Epithelial cell of proximal tubule (primary cell): ENCODE measurements around the gene NPIPB8. TPM values are rescaled to one million over a fixed set of nuclear protein-coding genes. Genes with fewer than 3 reads are reported as not detected.
"Not testable (repeated sequence)": the region's sequence is repeated elsewhere in the genome, so short reads cannot be mapped to it uniquely, and the experiment has no call there.

Experiments used
- DNase-seq: peaks from one replicate; pipeline ENCODE4 v3.0.0-alpha.2; 2011; ENCODE audit warnings: low read depth
- H3K4me3 ChIP-seq: 2 replicates; pipeline ENCODE4 v1.5.1; 2011; ENCODE audit warnings: low read depth, mild to moderate bottlenecking, low read length
- total RNA-seq: library from RNA; depleted of rRNA; stranded (reverse); fragments of >200 nt; gene quantifications from 2 replicates; pipeline ENCODE4 v1.2.3, GENCODE V29; 2015
- TF ChIP-seq, protein P1 (sequence below): conservative IDR thresholded peaks from 2 replicates; pipeline ENCODE4 v1.5.1; 2012; ENCODE audit warnings: low read depth, mild to moderate bottlenecking, low read length

Gene NPIPB8
- total RNA-seq, 1 donor from 2014 or later = not detected

DNA sequence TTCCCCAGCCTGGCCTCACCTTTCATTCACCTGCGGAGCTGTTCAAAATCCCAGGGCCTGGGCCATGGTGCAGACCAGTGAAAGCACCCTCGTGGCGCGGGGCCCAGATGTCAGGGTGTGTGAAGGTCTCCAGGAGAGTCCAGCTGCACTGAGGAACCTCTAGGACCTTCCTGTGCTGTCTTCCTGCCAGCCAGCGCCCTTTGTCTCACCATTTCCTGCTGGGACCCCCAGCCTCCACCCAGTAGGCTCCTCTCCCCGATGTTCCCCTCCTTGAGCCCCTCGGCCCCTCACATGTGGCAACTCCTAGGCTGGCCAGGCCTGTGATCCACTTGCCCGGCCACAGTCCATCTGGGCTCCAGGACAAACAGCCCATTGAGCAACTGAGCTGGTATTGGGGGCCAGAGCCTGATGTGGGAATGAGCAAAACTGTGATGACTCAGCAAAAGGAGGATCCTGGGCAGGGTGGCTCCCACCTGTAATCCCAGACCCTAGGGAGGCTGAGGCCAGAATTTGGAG lies 41.7 kb upstream of the NPIPB8 start:
- TF ChIP-seq, protein P1, sequence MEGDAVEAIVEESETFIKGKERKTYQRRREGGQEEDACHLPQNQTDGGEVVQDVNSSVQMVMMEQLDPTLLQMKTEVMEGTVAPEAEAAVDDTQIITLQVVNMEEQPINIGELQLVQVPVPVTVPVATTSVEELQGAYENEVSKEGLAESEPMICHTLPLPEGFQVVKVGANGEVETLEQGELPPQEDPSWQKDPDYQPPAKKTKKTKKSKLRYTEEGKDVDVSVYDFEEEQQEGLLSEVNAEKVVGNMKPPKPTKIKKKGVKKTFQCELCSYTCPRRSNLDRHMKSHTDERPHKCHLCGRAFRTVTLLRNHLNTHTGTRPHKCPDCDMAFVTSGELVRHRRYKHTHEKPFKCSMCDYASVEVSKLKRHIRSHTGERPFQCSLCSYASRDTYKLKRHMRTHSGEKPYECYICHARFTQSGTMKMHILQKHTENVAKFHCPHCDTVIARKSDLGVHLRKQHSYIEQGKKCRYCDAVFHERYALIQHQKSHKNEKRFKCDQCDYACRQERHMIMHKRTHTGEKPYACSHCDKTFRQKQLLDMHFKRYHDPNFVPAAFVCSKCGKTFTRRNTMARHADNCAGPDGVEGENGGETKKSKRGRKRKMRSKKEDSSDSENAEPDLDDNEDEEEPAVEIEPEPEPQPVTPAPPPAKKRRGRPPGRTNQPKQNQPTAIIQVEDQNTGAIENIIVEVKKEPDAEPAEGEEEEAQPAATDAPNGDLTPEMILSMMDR = no peak
- no peak overlapping the region for H3K4me3 ChIP-seq
- DNase-seq = no peak

DNA sequence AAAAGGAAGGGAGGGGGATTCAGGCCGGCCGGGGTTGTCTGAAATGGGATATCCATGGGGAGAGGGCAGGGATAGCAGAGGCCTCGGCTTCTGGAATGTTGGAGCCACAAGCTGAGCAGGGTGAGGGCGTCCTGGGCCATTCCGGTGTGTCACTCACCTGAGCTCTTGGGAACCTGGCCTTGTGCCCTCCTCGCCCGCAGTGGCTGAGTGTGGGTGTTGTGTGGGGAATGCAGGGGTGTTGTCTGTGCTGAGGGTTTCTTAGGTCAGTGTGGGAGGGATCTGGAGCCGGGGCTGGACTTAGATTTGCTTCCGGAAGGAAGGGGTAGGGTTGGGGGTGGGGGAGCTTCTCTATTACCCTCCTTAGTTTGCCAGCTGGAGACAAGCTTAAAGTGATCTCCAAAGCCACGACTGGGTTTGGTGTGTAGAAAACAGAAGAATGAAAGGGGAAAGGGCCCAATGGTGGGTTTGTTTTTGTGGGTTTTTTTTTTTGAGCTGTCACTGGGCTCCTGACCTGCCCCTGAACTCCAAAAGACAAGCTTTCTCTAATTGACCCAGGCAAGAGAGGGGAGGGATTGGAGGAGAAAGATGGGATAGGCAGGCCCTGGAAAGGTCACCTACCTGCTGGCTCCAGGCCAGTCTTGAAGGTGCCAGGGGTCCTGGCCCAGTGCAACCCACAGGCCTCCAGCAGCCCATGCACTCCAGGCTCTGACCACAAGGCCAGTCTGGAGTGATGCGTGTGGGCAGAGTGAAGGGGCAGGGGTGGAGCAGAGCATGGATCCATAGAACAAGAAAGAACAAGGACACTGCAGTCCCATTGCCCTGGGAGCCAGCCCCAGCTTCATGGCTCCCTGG lies 40.8 kb upstream of the NPIPB8 start, which contains the start of gene SULT1A2:
SULT1A2 (minus strand) TSS at position 211 of the 852 bp plus-strand sequence. CDS start 1,120 bp downstream, outside the sequence.
- H3K4me3 ChIP-seq = peak within 1 kb of the TSS; percentile 5
- TF ChIP-seq, protein P1 = no peak
- DNase-seq = peak; percentile 30

DNA sequence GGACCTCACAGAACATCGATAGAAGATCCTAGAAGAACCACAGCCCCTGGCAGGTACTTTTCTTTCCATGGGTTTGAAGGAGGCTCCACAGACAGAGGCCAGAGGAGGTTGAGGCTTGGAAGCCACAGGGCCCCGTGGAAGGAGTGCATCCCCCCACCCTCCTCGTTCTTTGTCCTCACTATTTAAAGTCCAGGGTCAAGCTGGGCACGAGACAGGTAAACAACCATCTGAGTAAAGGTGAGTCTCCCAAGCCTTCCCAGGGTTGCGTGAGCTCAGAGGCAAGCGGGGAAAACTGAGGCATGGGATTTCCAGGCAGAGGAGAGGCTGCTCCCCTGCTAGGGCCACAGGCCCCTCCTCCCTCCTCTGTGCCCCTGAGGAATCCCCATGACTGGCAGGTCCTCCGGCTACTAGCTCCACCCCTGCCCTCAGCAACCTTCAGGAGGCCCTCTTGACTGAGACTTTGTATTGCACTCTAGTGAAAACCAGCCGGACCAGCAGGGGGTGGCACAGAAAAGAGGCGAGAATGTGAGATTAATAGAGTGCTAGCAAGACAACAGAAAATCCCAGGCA lies 40.1 kb upstream of the NPIPB8 start:
- no peak for DNase-seq
- H3K4me3 ChIP-seq = no peak overlapping the region
- TF ChIP-seq, protein P1 = peak; percentile 7

DNA sequence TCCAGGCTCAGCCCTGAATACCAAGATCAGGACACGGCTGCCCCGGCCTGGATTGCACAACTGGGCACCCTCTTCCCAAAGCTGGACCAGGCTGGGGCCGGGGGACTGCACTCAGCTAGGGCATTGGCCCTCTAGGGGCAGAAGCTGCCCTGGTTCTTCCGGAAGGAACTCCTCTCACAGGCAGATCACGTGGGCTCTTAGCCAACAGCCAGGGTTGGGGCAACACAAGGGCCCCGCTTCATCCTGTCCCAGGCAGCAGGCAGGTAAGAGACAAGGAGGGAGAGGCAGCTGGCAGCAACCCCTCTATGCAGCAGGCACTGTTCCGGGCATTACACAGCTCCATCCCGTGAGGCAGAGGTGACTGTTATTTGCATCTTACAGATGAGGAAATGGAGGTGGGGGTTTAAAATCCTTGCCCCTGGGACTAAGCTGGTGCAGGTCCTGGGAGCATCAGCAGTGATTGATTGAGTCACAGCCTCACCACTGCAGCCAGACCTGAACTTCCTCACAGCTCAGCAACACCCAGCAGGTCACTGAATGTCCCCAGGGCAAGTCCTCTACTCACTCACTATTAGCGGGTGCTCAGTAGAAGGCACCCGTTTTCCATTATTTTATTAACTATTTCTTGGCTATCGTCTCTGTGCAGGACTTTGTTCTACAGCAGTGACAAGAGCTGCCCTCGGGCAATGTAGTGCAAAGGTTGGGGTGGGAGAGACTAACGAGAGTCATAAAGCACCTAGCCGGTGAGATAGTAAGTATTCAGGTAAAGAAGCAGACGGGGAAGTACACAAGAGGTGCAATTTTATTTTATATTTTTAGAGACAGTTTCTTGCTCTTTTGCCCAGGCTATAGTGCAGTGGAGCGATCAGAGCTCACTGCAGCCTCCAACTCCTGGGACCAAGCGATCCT lies 38.2 kb upstream of the NPIPB8 start:
- not testable (repeated sequence) for H3K4me3 ChIP-seq, DNase-seq

DNA sequence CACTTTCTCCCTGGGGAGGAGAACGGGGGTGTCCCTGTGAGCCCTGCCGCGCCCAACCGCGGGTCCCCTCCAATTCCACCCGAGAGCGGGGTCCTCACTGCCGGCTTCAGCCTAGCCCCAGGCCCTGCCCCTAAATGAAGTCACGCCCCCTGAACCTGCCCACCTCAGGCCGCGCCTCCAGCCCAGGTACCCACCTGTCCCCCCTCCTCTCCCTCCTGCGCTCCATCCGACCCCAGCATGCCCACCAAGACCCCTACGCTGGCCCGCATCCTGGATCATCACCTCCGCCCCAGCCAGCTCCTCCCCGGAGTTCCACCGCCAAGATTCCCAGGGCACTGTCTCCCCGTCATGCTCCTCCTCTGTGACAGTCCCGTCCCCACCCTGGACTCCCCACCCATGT lies 36.9 kb upstream of the NPIPB8 start:
- DNase-seq, H3K4me3 ChIP-seq: not testable (repeated sequence)

DNA sequence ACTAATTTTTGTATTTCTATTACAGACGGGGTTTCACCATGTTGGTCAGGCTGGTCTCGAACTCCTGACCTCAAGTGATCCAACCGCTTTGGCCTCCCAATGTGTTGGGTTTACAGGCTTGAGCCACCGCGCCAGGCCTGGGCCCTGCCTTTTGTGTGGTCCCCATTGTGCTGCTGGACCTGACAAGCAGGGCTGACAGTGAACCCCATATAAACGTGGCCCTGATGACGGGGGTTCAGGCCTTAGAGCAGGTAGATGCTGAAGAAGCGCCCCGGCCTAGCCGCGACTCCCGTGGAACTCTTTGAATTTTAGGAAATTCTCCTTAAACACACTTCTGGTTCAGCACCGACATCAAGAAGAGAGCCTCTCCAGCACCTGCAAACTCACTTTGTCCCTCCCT lies 36.3 kb upstream of the NPIPB8 start:
- not testable (repeated sequence) for H3K4me3 ChIP-seq, DNase-seq

DNA sequence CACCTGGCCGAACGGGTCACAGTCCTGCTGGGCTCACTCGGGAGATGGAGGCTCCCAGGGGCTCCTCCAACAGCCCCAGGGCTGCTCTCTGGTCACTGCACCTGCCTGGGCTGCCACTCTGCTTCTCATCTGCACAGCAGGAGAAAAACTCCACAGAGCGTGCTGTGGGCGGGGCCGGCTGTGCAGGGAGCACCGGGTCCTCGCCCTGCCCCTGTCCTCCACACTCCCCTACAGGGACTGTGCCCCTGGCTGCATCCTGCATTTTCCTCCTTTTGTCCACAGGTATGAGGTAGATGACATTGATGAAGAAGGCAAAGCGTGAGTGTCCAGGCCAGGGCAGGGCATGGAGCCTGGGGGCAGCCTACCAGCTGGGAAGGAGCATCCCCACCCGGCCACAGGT lies 35.8 kb upstream of the NPIPB8 start:
- not testable (repeated sequence) for H3K4me3 ChIP-seq, DNase-seq

DNA sequence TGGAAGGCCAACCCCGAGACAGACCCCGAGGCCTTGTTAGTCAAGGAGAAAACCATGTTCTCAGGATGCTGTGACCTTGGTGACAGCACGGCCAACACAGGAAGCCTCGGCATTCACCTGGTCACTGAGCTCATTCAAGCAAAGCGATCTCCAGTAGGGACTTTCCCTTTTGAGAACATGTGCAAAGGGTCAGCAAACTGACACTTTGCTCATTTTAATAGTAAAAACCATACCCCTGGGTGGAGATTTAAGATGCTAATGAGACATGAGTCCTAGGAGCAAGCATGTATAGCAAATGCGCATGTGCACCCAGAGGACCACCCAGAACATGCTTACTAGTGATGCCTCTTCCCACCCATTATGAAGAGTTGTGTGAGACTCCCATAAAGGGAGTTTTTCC lies 35.3 kb upstream of the NPIPB8 start:
- TF ChIP-seq, protein P1 = no peak
- DNase-seq = no peak
- H3K4me3 ChIP-seq = no peak overlapping the region
